HEK293T (cell line): Measurements from ENCODE around the gene LILRA1.
"Not testable (repeated sequence)": the region's sequence is repeated elsewhere in the genome, so short reads cannot be mapped to it uniquely, and the experiment has no call there.

Experiments
- ARNT ChIP-seq: fragments of 450-650 bp; IDR thresholded peaks from 2 replicates; pipeline ENCODE4 v1.6.1; 2017; ENCODE audit warnings: mild to moderate bottlenecking
- ELF4 ChIP-seq: fragments of 450-650 bp; IDR thresholded peaks from 2 replicates; pipeline ENCODE4 v1.6.1; 2017; ENCODE audit warnings: antibody characterized with exemption
- FOXM1 ChIP-seq: fragments of 450-650 bp; IDR thresholded peaks from 2 replicates; pipeline ENCODE4 v1.6.1; 2017; ENCODE audit warnings: mild to moderate bottlenecking, borderline replicate concordance
- NFRKB ChIP-seq: fragments of 450-650 bp; IDR thresholded peaks from 2 replicates; pipeline ENCODE4 v1.6.1; 2016; ENCODE audit warnings: mild to moderate bottlenecking, moderate library complexity
- PKNOX1 ChIP-seq: fragments of 450-650 bp; IDR thresholded peaks from 2 replicates; pipeline ENCODE4 v1.6.1; 2016
- SP1 ChIP-seq: fragments of 450-650 bp; IDR thresholded peaks from 2 replicates; pipeline ENCODE4 v1.6.1; 2017
- TARDBP ChIP-seq: fragments of 450-650 bp; IDR thresholded peaks from 2 replicates; pipeline ENCODE4 v1.6.1; 2016
- ZNF384 ChIP-seq: fragments of 450-650 bp; IDR thresholded peaks from 2 replicates; pipeline ENCODE4 v1.6.1; 2016

GRCh38 chr19:54595680-54596436 is 2.4 kb downstream of the LILRA1 start:
- not testable (repeated sequence) for TF ChIP-seq FOXM1, ELF4, ZNF384, SP1, NFRKB, TARDBP, ARNT, PKNOX1
